ENCODE results near the gene SULF2.

The SULF2 gene

GRCh38 chr20:47784599-47785310, 526 bp downstream of the SULF2 start:
- DNase-seq (ENCODE audit: low spot score) = peak; percentile 68

GRCh38 chr20:47783828-47784598, 1.3 kb downstream of the SULF2 start:
- DNase-seq (ENCODE audit: low spot score) = no peak

DNA sequence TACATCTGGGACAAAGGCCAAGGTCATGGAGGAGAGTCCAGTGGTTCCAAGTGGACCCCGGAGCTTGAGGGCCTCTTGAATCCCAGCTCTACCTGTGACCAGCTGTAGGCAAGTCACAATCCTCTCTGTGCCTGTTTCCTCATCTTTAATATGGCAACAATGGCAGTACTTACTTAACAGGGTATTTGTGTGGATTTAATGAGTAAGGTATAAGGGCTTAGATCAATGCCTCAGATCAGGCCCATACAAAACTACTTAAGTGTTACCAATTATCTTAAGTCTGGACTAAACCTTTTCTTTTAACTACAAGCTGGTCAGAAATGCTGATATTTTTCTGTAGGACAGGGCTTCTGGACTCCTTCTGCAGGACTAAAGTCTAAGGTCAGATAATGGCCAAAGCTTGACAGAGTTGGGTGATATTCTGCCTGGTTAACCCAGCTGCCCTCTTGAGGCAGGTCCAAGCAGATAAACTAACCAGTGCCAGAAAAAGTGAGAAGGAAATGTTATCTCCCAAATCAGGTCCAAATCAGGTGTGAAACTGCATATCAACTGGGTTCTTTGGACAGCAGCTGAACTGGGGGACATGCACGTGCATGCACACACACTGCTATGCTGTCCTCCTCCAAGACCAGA, 2.2 kb downstream of the SULF2 start:
- no peak for DNase-seq (ENCODE audit: low spot score)

DNA sequence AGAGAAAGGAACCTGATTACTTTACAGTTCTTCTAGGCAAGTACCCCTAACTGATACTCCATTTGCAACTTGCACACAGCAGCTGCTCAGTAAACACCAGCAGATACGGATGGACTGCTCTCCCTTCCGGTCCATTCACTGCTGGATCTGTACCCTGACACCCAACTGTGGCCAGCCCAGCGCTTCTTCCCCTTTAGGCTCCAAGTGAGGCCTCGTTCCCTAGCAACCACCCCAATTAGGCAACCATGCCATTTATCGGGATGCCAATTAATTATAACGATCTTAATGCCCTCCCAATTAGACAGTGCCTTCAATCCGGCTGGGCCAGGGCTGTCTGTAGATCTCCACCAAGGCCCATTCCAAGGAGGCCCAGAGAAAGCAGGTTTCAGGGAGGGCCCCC, 3.2 kb downstream of the SULF2 start:
- DNase-seq (ENCODE audit: low spot score) = no peak

GRCh38 chr20:47781632-47782031, 3.6 kb downstream of the SULF2 start:
- no peak for DNase-seq (ENCODE audit: low spot score)

- DNase-seq (ENCODE audit: low spot score) = no peak
Measured at GRCh38 chr20:47780720-47781389, 4.4 kb downstream of the SULF2 start.

- DNase-seq (ENCODE audit: low spot score) = no peak
Measured at GRCh38 chr20:47778398-47779354, 6.6 kb downstream of the SULF2 start.

GRCh38 chr20:47777220-47777619, 8.1 kb downstream of the SULF2 start:
- DNase-seq (ENCODE audit: low spot score) = no peak

DNA sequence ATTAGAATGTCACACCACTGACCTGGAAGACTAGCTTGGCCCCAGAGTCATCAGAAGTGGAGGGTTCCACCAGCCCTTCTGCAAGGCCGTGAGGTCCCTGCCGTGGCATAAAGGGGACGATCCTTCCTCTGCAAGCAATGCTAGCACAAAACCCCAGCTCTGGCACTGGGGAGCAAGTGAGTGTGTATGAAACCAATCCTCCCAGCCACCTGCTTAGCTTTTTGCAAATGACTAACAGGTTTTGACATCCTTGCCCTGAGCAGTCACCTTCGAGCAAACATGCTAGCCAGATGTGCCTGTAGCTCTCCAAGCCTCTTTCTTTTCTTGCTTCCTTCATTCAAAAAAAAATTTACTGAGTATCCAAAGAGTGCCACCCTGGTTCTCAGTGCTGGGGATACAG, 8.6 kb downstream of the SULF2 start:
- DNase-seq (ENCODE audit: low spot score) = no peak

GRCh38 chr20:47775841-47776240, 9.4 kb downstream of the SULF2 start:
- no peak for DNase-seq (ENCODE audit: low spot score)

- DNase-seq (ENCODE audit: low spot score) = no peak
Measured at GRCh38 chr20:47775039-47775438, 10.2 kb downstream of the SULF2 start.

GRCh38 chr20:47774131-47774777, 11.0 kb downstream of the SULF2 start:
- DNase-seq (ENCODE audit: low spot score) = no peak

- no peak for DNase-seq (ENCODE audit: low spot score)
Measured at GRCh38 chr20:47773371-47773786, 11.9 kb downstream of the SULF2 start.

DNA sequence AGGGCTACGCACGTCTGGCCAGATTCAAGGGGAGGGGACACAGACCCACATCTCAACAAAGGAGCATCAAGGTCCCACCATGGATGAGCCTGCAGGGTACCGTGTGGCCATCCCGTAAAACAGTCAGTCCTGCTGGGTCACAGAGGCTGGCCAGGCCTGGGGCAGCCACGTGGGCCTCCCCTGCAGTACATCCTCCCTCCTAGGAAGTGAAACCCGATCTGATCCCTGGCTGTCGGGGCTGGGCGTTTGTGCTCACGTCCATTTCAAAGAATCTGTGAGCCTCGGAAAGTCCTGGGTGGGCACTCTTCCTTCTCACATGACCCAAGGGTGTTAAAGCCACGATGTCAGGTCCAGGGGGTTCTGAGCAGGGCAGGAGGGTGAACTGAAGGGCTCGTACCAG, 14.3 kb downstream of the SULF2 start:
- DNase-seq (ENCODE audit: low spot score) = no peak

GRCh38 chr20:47768016-47768824, 17.1 kb downstream of the SULF2 start:
- no peak for DNase-seq (ENCODE audit: low spot score)

DNA sequence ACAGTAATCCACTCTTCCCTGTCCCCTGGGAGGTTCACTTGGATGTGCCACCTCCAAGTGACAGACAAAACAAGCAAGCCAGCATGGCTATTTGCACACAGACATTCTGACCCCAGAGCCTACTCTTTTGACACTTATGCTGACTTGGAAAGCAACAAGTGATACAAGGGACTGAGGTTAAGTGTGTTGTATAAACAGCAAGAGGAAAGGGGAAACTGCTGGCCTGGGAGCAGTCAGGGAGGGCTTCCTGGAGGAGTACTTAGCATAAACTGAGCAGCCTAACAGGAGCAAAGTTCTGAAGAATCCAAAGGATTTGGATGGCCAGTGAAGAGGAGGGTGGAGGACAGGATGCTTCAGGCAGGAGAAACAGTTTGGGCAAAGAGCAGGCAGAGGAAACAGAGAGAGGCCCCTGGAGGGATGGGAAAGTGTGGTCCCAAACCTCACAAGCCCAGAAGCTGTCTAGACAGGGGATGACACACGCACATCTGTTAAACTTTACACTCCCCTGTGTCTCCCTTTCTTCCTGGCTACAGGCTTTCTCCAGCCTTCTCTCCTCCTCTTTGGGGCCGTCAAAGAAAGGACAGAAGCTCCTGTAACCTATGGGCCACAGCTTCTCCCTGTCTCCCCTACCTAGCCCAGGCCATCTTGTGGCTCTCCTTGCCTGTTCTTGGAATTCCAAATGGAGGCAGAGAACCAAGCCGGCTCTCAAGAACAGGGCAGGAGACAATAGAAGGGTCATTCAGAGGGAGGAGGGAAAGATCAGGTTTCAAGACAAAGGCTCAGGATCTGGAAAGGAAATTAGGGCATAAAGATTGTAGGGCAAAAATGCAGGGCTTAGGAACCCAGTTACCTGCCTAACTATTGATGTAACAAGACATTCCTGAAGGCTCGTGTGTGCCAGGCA, 19.3 kb downstream of the SULF2 start:
- DNase-seq (ENCODE audit: low spot score) = no peak

DNA sequence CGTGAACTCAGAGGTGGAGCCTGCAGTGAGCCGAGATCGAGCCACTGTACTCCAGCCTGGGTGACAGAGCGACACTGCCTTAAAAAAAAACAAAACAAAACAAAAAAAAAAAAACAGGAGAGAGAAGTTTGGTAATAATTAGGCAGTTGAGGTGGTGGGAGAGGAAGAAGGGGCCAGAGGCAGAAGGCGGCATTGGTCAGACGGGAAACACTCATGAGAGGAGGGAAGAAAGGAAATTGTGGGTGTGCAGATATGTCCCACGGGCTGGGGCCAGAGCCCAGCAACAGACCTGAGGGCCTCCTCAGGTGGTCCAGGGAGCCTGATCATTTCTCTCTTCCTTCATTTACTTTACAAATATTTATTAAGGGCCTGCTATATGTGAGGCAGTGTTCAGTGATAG, 20.0 kb downstream of the SULF2 start:
- no peak for DNase-seq (ENCODE audit: low spot score)

DNA sequence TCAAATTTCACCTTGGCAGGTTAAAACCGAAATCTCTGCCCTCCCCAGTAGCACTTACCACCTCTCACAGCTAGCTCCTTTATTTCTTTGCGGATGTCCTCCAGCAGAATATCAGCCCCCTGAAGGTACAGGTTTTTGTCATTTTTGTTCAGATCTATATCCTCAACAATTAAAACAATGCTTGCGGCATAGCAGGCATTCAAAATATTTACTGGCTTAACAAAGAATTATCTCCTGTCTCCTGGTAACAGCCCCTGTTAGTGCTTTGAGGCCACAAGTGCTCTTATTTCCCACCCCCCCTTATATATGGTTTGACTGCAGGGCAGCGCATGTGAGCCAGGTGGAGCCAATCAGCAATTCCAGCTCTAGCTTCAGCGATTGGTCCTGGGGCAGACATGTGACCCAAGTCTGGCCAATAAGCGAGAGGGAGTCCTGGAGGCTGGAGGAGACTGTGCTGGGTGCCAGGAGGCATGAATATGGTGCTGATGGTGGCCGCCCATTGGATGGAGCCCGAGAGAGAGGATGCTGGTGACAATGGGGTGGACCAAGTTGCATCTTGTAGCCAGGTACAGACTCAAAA, 21.0 kb downstream of the SULF2 start:
- DNase-seq (ENCODE audit: low spot score) = no peak
